Measurements from ENCODE around the gene GAS6.
A peak's percentile ranks its signal among the peaks of the same experiment; 100 is the strongest.
"Not testable (repeated sequence)": the region's sequence is repeated elsewhere in the genome, so short reads cannot be mapped to it uniquely, and the experiment has no call there.

GAS6 gene

DNA sequence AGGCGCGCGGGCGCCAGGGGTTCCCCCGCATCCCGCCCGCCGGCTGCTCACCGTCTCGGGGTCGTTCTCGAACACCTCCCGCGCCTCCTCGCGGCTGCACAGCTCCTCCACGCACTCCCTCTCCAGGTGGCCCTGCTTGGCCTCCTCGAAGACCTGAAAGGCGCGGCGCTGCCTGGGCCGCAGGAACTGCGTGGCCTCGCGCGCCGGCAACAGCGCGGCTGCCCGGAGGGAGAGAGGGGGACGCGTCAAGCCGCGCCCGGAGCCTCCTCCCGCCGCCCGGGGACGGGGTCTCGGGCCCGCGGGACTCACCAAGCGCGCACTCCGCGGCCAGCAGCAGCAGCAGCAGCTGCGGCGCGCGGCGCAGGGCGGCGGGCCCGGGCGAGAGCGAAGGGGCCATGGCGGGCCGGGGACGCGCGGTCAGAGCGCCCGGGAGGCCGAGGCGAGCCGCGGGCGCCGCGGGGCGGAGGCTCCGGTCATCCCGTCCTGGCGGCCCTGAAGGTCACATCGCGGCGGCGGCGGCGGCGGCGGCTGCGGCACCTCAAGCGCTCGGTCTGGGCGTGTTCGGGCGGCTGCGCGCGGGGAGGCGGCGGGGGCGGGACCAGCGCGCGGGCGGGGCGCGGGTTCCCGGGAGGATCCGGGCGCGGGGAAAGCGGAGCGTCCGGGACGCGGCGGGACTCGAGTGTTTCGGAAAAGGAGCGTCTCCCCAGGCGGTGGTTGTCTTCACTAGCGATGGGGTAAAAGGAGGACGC lies at the start of gene GAS6:
TSS of gene GAS6 (minus strand) at position 553 of the 749 bp plus-strand sequence. CDS start at position 397, 156 bp downstream.
- no peak for DNase-seq

DNA sequence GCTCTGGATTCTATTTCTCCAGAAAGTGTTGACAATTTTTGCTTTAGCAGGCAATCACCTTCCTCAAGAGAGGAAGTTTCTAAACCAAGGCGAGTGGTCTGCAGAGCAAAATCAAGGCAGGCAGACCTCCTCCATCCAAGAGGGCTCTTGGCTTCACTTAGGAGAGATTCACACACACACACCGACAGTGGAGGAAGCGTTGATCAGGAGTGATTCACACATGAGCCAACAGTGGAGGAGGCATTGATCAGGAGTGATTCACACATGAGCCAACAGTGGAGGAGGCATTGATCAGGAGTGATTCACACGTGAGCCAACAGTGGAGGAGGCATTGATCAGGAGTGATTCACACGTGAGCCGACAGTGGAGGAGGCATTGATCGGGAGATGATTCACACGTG lies 49.5 kb upstream of the GAS6 start:
- not testable (repeated sequence) for DNase-seq

DNA sequence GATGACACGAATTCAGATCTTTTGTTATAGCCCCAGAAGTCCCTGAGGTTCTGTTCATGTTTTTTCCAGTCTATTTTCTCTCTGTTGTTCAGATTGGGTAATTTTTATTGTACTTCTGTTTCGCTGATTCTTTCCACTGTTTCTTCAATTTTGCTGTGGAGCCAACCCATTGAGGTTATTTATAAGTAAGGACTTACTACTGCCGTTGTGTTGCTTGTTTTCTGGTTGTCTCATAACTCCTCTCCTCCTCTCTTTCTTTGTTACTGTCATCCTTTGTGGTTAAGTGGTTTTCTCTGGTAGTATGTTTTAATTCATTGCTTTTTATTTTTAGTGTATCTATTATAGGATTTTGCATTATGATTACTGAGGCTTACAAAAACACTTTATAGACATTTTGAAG lies 48.7 kb upstream of the GAS6 start:
- no peak for DNase-seq

DNA sequence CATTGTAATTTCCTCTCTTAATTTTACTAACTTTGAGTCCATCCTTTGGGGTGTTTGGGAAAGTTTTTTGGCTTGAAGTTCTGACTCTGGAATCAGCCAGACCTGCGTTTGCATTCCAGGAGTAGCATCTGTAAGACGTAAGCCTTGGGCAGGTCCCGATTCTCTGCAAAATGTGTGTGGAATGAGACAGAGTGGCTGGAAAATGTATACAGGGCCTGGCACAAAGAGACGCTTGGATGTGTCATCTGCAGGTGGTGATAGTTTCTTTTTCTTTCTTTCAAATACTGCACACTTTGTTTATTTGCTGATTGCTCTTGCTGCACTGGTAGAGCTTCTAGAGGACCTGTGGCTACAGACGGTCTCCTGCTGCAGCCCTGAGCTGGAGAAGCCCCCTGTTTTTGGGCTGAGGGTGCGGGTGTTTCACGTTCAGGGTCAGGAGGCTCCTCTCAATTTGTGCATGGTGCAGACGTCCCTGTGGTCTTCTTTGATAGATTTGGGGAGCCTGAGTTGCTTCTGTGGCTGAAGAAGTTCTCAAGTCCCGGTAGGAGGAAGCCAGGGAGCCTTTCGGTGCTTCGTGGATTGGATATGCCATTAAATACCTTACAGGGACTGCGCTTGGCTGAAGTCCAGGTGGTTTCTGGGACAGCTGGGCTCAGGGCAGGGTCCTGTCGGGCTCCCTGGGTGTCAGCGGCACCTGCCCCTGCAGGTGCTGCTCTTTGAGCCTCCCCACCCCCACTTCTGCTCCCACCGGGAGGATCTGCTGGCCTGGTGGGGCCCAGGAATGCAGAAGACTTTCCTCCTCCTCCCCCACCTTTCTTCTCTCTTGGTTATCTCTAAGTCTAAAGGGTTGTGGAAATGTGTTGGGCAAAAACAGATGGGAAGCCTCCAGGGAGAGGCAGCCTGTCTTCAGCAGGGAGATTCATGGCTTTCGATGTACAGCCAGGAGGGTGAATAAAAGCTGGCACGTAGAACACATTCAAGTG lies 44.0 kb upstream of the GAS6 start:
- DNase-seq = peak; percentile 91

DNA sequence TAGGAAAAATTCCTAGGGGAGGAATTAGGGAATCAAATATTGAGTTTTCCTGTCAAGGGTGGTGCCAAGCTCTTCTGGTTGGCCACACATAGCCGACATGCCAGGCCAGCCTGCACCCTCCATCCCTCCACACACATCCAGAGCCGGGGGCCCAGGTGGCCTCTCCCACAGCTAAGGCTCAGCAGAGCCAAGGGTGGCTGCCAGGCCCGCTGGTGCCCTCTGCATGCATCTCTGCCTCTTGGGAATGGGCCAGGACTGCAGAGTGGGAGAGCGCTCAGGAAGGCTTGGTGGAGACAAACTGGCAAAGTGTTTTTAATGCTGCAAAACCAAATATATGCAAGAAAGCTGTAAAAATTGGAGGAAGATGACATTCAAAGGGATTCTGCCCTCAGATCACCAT lies 42.7 kb upstream of the GAS6 start:
- DNase-seq = peak; percentile 75

DNA sequence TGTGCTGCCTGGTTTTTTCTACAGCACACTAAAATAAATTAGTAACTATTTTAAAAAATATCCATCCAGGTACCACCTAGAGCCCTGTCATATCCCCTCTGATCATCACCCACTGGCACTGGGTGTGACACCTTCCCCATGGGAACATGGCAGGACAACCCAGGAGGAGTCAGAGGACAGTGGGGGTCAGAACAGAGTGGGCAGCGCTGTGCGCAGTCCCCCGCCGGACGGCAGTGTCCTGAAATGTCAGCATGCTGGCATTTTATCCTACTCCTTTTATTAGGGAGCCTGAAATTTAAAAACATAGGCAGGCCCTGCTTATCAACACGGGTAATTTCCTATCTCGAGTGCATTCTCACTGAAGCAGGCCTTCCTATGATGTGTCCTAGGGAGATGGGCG lies 42.1 kb upstream of the GAS6 start:
- no peak for DNase-seq

DNA sequence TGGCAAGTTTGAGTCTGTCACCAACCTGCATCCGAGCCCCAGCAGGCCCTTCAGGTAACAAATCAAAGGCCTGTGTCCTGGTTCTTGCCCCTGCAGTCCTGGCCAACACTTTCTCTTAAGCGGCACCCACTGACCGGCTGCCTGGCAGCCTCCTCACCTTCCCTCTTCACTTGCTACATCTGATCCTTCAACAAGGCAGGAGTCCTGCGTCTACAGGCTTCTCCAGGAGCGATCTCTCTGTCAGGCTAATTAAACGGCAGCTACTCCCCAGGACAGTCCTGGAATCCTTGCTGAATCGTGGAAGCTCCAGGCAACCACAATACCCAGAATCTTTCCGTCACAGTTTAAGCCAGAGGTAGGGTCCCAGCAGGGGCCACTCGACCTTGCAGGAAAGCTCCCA lies 41.1 kb upstream of the GAS6 start:
- DNase-seq = no peak

DNA sequence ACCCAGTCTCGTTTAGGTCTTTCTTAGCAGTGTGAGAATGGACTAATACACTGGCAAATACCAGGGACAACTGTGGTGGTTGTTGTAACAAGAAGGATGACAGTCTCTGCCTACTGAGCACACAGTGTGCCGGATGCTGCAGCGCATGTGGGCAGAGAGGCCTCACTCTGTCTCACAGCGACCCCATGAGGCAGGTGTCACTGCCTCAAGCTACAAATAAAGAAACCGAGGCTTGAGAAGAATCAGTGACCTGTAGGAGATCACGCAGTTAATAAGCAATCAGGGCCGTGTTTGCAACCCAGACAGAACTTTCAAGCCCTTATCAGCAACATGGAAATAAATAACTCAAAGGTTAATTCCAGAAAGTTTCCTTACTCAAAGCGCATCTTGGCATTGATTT lies 40.5 kb upstream of the GAS6 start:
- peak; percentile 6 for DNase-seq

DNA sequence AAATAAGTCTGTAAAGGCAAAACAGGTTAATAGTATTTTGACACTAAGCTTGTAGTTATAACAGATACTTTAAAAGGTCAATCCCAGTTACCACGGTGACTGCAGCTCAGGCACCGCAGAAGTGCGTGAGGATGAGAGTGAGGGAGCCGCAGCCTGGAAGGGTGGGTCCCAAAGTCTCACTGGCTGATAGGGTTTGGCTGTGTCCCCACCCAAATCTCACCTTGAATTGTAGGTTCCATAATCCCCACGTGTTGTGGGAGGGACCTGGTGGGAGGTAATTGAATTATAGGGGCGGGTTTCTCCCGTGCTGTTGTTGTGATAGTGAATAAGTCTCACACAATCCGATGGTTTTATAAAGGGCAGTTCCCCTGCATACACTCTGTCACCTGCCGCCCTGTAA lies 40.0 kb upstream of the GAS6 start:
- DNase-seq = no peak

DNA sequence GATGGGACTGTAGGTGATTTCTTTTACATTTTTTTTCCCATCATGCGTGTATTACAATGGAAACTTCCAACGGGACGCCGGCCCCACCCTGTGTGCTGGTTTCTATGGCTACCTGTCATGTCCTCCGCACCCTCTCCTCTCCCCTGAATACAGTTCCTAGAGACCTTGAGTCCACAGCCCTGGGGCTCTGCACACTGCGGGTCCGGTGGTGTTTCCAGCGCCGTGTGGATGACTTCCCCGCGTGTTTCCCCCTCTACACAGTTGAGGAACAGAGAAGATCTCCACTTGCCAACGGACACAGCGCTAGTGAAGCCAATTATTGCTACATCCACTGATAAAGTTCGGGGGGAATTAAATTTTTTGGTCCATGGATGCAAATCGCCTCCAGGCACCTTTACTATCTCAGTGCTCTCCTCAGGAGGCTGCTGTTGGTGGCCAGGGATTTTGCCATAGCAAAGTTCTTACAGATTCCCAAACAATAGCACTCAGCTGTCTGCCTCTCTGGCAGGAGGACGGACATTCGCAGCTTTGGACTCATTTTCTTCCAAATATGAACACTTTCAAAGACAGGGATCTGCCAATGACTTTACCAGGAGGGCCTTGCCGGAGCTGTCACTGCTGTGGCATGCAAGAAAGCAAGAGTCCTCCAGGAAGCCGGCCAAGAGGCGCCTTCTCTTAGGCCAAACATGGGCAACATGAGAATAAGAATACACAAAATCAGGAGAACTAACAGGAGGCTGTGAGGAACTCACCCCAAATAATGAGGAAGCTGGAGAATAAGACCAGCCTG lies 39.3 kb upstream of the GAS6 start:
- DNase-seq = no peak

DNA sequence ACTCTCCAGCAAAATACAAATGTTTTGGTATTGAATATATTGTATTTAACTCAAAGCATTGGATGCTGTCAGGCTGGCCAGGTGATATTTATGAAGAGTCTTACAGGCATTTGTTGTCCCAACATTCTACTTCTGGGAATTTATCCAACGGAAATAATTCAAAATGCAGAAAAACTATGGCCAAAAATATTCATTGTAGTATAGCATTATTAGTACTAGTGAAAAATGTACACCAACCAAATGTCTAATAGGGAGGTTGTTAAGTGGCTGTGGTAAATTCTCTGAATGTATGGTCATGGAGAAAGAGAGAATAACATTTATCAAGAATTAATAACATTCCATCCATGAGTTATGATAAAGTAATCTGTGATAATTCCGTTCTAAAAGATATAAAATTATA lies 38.6 kb upstream of the GAS6 start:
- DNase-seq = no peak

DNA sequence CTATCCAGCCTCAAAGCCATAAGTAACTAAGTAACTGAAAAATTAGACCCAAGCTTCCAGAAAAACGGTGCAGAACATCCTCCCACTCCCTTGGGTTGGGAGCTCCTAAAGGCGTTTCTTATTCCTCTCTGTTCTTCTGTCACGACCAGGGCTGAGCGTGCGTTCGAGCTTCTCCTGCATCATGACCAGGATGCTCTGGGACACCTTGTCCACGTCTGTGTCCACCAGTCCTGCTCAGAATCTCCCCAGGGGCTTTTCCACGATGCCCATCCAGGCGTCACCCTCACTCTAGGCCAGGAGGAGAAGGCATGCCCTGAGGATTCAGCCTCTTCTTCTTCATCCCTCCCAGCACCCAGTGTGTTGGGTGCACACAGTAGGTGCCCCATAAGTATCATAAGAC lies 37.8 kb upstream of the GAS6 start:
- no peak for DNase-seq

DNA sequence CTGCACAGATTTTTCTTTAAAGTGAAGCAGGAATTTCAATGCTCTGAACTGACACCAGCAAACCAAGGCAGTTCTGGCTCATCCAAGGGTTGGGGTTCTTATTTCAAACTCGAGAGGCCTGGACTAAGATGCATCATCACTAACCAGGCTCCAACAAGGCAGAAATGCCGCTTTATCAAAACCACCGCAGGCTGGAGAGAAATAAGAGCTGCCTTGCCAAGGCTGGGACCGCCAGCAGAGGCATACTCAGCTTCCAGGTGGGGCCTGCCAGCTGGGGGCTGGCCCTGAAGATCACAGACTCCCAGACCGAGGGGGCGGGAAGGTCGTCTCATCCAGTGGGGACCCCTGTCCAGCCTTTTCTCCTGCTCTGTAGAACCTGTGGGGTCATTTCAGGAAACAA lies 37.4 kb upstream of the GAS6 start:
- no peak for DNase-seq

DNA sequence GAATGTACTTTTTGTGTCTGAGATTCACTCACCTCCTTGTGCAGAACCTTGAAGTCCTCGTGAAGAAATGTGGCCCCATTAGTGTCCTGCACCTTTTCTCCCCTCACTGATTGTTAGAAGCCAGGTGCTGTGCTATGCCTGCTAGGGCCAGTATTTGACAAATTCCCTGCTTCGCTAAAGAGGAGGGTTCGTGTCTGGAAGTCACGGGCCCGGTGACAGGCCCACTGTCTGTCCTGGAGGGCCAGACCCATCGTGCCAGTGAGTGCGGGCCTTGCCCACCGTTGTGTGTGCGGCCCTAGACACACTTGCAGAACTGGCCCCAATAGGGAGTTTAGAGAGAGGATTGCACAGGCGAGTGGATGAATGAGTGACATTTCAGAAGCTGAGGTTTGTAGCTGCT lies 36.8 kb upstream of the GAS6 start:
- no peak for DNase-seq

DNA sequence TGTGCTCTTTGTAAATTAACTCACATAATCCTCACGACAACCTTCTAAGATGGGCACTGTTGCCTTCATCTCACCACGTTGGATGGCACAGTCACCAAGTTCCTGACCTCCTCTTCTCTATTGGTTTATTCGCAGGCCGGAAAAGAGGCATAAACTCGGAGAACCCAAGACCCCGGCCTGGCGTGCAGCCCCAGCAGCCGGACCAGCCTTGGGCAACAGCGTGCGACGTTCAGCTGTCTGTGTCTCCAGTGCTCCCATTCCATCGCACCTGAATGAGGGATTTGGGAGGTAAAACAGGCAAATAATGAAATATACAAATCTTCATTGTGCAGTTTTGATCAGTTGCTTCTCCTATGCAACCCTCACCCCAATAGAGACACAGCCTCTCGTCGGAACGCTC lies 34.5 kb upstream of the GAS6 start:
- no peak for DNase-seq

DNA sequence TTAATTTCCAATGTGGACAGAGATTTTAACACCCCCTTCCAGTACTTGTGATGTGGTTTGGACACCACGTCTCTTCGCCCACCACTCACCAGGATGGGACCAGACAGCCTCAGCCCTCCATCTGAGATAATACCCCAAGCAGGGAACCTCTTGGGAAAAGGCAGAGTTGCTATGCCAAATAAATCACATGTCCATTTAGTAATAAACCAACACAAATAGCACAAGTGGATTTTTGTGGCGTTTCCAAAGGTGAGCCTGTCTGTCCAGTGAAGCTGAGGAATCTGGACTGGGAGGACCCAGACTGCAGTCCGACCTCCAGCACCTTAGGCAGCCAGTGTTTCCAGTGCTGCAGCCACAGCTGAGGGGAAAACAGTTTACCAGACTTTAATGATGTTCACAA lies 34.1 kb upstream of the GAS6 start:
- DNase-seq = no peak

DNA sequence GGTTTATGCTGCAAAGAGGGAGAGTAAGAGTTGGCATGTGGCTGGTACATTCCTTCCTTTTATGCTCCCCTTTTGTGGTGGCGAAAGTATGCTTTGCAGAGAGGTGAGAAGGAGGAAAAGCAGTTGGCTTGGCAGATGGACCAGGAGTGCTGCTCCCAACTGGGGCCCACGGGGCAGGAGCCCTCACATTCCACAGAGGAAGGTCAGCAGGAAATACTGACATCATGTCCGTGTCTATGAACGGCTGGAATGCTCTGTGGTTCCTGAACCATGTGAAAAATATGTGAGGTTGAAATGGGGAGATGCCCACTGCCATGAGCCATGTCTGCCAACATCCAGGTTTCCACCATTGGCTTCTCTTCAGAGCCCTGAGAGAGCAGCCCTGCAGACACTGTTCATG lies 33.3 kb upstream of the GAS6 start:
- DNase-seq = no peak

DNA sequence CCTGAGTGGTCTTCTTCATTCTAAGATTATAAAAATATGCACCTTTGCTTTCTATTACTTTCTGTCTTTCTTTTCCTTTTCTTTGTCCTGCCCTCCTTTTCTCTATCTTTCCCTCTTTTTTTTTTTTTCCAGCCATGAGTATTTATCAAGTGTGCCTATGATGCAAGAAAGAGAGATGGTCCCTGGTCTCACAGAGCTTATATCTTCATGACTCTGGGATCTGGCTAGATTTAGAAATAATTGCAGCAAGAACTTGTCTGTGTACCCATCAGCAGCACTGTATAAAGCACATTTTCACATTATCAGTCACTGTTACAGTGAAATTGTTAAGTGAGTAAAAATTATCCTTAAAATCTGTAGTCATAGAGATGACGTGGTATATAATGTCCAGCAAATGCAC lies 31.6 kb upstream of the GAS6 start:
- DNase-seq = no peak

DNA sequence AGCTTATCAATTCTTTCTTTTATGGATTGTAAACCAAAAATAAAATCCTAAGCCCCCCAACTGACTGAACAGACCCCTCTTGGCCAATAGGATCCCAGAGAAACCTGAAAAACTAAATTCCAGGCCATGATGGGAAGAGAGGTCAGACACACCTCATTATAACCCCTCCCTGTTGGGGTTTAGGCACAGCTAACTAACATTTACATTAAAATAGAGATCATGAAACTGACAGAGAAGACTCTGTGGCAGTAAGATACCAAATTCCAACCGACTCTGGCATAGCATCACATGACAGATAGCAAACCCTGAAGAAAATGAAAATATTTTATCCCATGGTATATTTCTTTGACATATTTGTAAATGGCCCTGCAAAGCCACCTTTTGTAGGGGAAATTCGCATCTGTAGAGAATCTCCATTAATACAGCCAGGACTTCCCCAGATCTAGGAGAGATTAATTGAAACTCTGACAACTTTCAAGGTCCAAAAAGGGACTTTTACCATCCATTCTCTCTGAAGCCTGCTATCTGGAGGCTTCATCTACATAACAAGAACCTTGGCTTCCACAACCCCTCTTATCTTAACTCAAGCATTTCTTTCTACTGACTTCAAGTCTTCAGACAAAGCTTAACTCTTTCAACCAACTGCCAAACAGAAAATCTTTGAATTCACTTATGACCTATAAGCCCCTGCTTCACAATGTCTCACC lies 27.1 kb upstream of the GAS6 start:
- no peak for DNase-seq

DNA sequence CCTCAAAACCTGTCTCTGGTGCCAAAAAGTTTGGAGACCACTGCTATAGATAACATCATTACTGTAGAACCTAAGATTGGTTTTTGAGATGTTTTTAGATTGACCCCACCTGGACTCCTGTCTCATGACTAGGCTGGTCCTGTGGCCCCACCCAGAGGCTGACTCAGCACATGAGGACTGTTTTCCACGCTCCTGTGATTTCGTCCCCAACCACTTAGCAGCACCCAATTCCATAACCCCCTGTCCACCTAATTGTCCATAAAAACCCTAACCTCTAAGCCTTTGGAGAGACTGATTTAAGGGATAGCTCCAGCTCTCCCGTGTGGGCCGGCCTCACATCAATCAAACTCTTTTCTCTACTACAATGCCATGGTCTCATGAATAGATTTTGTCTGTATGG lies 25.6 kb upstream of the GAS6 start:
- no peak for DNase-seq

DNA sequence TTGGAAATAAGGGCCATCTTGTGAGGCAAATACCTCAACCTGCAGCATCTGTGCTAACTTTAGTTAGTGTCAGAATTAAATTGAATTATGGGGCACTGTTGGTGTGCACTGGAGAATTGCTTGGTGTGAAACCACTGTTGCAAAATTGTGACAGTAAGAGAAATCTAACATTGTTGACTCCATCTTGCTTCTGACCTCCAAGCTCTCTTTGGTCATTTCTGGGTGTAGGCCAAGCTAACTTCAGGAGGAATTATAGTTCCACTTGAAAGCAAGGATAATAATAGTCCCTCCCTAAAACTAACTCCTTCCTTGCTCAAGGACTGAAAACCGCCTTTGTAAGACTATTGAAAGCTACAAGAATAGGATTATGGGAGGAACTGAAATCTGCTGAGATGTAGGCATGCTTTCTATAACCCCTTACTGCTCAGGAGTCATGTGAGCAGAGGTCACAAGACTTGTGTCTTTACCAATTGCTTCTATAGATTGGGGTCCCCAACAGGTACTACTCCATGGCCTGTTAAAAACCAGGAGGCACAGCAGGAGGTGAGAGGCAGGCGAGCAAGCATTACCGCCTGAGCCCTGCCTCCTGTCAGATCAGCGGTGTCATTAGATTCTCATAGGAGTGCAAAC lies 24.9 kb upstream of the GAS6 start:
- no peak for DNase-seq

DNA sequence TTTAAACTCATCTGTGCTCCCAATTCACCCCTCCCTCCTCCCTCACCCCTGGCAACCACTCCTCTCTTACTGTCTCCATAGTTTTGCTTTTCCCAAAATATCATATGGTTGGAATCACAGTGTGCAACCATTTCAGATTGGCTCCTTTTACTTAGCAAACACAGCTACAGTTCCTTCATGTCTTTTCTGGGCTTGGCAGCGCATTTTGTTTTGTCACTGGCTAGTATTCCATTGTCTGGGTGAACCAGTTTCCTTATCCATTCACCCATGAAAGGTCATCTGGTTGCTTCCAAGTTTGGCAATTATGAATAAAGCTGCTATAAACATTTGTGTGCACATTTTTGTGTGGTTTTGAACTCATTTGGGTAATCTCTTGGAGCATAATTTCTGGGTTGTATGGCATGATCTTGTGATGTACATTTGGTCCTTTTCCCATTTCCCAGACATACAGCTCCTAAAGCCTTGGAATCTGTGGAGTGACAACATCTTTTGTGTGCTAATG lies 23.9 kb upstream of the GAS6 start:
- no peak for DNase-seq

All from NCI-H1694 treated with DMSO at 0.1 percent for 48 hours (cell line).